Stimulated activated naive CD8-positive, alpha-beta T cell treated with anti-CD3 and anti-CD28 coated beads, Interleukin-15, Interleukin-2, amounts not matched to agents 100 U/mL and 50 U/mL, for 24 hours (primary cell): Measurements from ENCODE around the gene KCNJ9.
A peak's percentile ranks its signal among the peaks of the same experiment; 100 is the strongest.
"Not testable (repeated sequence)": the region's sequence is repeated elsewhere in the genome, so short reads cannot be mapped to it uniquely, and the experiment has no call there.

Experiments
- ATAC-seq: fragments of 150-1000 bp; cut with Tn5 transposase; one replicate; pipeline ENCODE4 v1.10.0; 2021
- DNase-seq: peaks from one replicate; pipeline ENCODE4 v3.0.0; 2021

Gene KCNJ9

DNA sequence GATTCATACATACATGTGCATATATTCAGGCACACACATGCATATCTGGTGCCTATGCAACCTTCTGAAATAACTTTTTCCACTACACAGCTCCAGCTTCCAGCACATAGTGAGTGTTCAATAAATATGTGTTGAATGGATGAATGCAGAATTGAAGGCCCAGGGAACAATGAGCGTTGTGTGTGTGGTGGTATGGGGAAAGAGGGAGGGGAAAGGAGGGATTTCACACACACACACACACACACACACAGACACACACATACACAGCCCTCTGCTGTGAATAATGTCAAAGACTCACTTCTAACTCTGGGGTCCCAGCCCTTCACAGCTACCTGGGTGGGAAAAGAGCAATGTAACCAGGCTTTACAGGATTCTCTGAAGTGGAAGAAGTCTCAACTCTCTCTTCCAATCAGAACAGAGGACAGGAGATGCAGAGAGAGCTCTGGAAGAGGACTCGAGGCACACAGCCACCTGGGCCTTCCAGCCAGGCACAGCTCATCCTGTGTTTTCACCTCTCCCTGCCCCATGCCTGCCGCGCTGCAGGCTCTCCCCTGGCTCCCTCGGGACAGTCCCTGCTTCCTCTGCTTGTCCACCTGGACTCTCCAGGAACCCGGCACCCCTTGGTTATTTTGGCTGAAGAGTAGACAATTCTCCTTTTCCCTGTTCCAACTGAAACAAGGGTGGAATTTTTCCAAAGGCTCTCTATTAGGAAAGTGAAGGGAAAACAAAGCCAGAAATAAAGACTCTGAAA lies 22.5 kb downstream of the KCNJ9 start:
- ATAC-seq (no peak), DNase-seq (no peak)

DNA sequence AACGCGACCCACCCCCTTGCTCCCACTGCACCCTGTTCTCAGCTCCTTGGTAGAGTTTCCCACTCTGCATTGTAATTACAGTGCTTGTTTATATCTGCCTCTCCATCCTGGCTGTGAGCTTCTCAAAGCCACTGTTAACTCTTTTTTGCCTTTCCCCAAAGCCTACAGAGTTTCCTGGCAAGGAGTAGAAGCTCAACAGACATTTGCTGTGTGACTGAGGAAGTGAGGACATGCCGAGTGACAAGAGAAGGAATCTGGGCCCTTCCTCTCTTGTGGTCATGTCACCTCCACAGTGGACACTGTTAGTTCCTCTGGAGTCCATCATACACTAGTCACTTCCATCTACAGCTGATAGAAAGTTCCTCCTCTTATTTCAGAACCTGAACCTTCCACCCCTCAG lies 23.1 kb downstream of the KCNJ9 start:
- DNase-seq (no peak), ATAC-seq (no peak)

DNA sequence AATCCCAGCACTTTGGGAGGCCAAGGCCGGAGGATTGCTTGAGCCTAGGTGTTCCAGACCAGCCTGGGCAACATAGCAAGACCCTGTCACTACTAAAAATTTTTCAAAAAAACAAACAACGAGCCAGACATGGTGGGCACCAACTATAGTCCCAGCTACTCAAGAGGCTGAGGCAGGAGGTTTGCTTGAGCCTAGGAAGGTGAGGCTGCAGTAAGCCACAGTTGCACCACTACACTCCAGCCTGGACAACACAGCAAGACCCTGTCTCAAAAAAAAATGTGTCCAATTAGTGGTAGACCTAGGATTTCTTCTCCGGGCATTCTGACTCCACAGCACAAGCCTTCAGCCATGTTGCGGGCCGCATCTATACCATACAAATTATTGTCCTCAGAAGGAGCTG lies 23.8 kb downstream of the KCNJ9 start:
- no peak for ATAC-seq

DNA sequence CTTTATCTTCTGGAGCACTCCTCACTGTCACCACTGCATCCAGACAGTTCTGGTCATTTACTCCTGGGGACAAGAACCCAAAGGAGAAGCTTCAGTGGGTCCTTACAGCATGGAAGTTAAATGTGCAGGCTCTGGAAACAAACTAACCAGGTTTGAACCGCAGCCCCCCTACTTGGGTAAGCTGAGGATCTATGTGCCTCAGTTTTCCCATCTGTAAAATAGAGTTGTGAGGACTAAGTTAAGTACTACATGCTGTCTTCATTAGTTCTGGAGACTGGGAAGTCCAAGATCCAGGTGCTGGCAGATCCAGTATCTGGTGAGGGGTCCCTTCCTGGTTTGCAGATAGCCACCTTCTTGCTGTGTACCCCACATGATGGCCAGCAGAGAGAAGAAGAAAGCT lies 26.2 kb downstream of the KCNJ9 start:
- ATAC-seq = no peak
- no peak for DNase-seq

More for the DNA sequence above, 23.8 kb downstream of the KCNJ9 start:
- no peak for DNase-seq

DNA sequence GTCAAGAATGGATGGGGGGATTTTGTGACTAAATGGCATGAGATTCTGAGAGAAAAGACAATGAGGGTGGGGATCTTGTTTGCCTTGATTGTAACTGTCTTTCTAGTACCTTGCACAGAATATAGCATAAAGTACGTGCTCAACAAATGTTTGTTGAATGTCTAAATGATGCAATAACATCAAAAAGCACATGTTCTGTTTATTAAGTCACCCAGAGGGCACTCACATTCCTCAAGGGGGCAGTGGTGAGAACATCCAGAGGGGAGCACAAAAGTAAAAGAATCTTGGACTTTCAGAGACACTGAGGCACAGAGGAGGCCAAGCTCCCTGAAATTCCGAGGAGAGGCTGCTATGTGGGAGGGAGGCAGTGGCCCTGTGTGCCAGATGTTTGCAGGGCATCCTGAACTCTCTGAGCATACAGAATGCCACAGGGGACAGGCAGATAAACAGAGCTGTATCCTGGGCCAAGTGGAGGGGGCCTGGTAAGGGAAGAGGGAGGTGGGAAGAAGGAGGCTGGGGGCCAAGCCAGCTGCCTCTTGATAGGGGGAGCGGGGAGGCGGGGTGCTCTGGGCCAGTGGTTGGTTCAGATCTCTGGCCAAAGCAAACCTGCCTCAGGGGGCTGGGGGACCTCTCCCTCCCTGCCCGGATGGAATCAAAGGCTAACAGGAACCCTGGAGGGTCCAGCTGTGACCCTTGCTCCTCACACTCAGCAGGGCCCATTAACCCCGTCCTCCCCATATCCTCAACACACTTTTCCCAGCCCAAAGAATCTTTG lies 27.7 kb downstream of the KCNJ9 start:
- DNase-seq = peak; percentile 52
- ATAC-seq = no peak

- ATAC-seq (no peak), DNase-seq (no peak)
Measured at GRCh38 chr1:160109686-160110085, 28.3 kb downstream of the KCNJ9 start.

GRCh38 chr1:160111462-160111861 lies 30.1 kb downstream of the KCNJ9 start:
- DNase-seq, ATAC-seq: not testable (repeated sequence)

DNA sequence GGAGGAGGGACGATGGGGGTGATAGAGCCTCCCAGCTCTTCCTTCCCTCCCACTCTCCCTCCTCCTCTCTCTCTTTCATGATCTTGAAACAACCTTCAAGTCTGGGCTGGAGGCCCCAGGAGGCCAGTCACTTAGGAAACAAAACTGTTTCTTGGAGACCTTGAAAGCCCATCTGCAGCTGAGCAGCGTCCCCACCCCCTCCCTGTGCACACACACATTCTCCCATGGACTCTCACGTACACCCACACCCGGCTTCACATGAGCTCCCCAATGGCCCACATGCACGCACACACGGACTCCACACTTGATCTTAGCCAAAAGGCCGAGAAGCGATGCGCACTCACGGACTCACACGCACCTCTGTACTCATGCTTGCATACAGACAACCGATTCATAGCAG lies 31.0 kb downstream of the KCNJ9 start:
- ATAC-seq = peak; percentile 8
- no peak for DNase-seq

DNA sequence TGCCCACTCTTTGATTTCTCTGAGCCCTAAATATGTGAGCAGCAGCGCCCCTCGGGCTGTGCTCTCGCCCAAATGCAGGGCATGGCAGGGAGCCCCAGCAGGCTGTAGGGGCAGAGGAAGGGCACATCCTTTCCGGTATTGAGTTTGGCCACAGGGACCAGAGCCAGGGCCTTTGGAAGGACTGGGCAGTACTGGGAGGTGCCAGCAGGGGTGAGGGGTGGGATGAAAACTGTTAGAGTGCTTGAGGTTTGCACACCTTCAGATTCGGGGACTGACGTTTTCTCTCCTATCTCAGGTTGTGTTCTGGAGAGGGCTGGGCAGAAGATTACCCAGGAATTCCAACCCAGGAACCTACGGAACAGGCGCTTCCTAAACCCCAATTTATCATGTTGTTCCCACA lies 32.1 kb downstream of the KCNJ9 start:
- DNase-seq (no peak), ATAC-seq (no peak)

DNA sequence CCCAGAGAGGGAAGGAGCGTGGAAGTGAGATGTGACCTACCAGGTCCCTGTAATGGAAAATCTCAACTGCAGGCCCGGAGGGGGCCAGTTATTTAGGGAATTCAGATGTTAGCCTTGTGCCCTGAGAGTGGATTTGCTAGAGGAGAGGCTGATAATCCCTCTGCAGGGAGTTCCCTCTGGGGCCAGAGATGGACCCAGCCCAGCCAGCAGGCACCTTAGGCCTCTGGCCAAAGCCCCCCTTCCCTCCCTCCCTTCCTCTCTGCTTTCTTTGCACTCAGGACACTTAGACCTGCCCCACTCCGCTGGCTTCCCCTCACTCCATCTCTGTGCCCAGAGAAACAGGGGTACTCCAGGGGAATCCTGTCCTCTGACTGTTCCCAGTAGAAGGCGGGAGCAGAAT lies 32.7 kb downstream of the KCNJ9 start:
- DNase-seq = no peak
- no peak for ATAC-seq

- no peak for DNase-seq
- no peak for ATAC-seq
Measured at GRCh38 chr1:160115545-160116282, 34.4 kb downstream of the KCNJ9 start, which contains the start of gene ATP1A2. Gene ATP1A2, plus strand, starts transcription at chr1:160115759. Its CDS starts 103 bp downstream, at chr1:160115862.

GRCh38 chr1:160116283-160117147 lies 35.2 kb downstream of the KCNJ9 start:
- ATAC-seq (no peak), DNase-seq (no peak)

GRCh38 chr1:160117300-160117699 lies 36.0 kb downstream of the KCNJ9 start:
- no peak for ATAC-seq

DNA sequence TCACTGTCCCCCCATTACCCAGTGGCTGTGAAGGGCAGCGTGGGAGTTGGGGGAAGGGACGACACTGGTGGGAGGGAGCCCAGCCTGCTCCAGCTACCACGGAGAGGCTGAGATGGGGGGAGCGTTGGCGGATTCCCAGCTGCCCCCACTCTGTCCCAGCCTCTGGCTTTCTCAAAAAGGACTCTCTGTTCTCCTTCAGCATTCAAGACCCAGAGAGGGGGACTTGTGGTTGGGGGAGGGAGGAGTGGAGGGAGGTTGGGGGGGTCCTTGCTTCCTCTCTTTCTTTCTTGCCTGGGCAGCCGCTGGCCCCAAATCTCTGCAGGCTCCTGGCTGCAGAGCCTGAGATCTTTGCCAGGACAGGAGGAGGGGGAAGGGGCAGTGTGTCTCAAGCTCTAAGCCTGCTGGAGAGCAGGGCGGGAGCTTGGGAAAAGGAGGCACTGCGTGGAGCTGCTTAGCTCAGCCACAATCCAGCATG lies 36.4 kb downstream of the KCNJ9 start:
- DNase-seq = no peak
- no peak for ATAC-seq

More at GRCh38 chr1:160117300-160117699, 36.0 kb downstream of the KCNJ9 start:
- DNase-seq = no peak

DNA sequence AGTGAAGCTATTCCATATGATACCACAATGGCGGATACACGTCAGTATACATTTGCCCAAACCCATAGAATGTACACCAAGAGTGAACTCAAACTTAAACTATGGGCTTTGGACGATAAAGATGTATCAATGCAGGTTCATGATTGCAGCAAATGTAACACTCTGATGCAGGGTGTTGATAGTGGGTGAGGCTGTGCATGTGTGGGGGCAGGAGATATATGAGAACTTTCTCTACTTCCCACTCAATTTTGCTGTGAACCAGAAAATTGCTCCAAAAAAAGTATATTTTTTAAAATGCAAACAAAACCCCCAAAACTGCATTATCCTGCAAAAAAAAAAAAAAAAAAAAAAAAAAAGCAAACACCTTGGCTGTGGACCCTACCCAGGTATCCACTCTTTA lies 37.6 kb downstream of the KCNJ9 start:
- DNase-seq (no peak), ATAC-seq (no peak)

DNA sequence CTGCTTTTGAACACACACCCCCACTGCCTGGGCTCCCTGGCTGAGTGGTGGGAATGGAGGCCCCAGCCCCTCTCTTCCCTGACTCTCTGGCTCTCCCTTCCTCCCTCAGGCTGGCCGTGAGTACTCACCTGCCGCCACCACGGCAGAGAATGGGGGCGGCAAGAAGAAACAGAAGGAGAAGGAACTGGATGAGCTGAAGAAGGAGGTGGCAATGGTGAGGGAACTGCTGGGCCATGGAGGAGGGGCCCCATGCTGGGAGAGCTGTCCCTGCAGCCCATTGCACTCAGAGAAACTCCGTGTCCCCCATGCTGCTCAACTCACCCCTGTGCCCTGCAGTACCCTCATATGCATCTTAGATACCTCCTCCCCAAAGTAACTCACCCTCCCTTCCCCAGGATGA lies 39.5 kb downstream of the KCNJ9 start:
- no peak for DNase-seq

GRCh38 chr1:160121388-160121787 lies 40.0 kb downstream of the KCNJ9 start:
- ATAC-seq (no peak), DNase-seq (no peak)

More for the DNA sequence above, 39.5 kb downstream of the KCNJ9 start:
- ATAC-seq = no peak

GRCh38 chr1:160122978-160123495 lies 41.7 kb downstream of the KCNJ9 start:
- DNase-seq (no peak), ATAC-seq (no peak)

DNA sequence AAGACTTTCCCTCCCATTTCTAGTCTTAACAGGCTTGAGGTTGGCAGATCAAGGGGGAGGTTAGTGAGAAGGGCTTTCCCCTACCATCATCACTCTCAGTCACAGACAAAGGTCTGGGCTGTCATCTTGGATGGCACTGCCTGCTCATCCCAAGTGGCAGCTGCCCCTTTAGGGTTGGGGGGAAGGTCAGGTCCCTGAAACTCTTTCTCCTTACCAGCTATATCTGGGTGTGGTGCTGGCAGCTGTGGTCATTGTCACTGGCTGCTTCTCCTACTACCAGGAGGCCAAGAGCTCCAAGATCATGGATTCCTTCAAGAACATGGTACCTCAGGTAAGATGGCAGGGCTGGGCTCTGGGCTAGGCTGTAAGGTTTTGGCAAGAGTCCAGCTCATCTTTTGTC lies 42.4 kb downstream of the KCNJ9 start:
- ATAC-seq = no peak
- no peak for DNase-seq

- DNase-seq (no peak), ATAC-seq (no peak)
Measured at GRCh38 chr1:160124705-160125478, 43.6 kb downstream of the KCNJ9 start.

- ATAC-seq (peak; percentile 10), DNase-seq (no peak)
Measured at GRCh38 chr1:160125746-160126145, 44.4 kb downstream of the KCNJ9 start.
